Astrocyte of the spinal cord (primary cell): Measurements from ENCODE around the gene SS18L1.

Experiments
- DNase-seq: peaks from one replicate; pipeline ENCODE4 v3.0.0; 2011; ENCODE audit warnings: low read depth, low spot score
- H3K4me3 ChIP-seq: 2 replicates; pipeline ENCODE4 v1.5.1; 2011; ENCODE audit warnings: low read depth, mild to moderate bottlenecking, low read length, moderate library complexity
- CTCF ChIP-seq: IDR thresholded peaks from 2 replicates; pipeline ENCODE4 v1.5.1; 2012; ENCODE audit warnings: low read depth, mild to moderate bottlenecking, low read length, inconsistent platforms
- in situ Hi-C: cut with HindIII; loops from 2 replicates; pipeline ENCODE4 v1.10.0; 2017; ENCODE audit warnings: low sequenced_read_pairs

The SS18L1 gene

GRCh38 chr20:62133864-62134263 lies 9.7 kb upstream of the SS18L1 start:
- no peak for DNase-seq
- in situ Hi-C loops = no loop called here

GRCh38 chr20:62134735-62135231 lies 8.8 kb upstream of the SS18L1 start:
- DNase-seq = no peak
- no peak for TF ChIP-seq CTCF
- no peak overlapping the region for H3K4me3 ChIP-seq
- in situ Hi-C loops = no loop called here

More at GRCh38 chr20:62133864-62134263, 9.7 kb upstream of the SS18L1 start:
- no peak overlapping the region for H3K4me3 ChIP-seq
- no peak for TF ChIP-seq CTCF

- TF ChIP-seq CTCF = no peak
- DNase-seq = no peak
- in situ Hi-C loops = no loop called here
- no peak overlapping the region for H3K4me3 ChIP-seq
Measured at GRCh38 chr20:62135573-62136266, 7.8 kb upstream of the SS18L1 start.

GRCh38 chr20:62136283-62137091 lies 7.1 kb upstream of the SS18L1 start:
- TF ChIP-seq CTCF = peak; percentile 97
- peak; percentile 76 for DNase-seq
- H3K4me3 ChIP-seq = no peak overlapping the region
- in situ Hi-C loops = no loop called here

GRCh38 chr20:62137092-62137384 lies 6.5 kb upstream of the SS18L1 start:
- no peak overlapping the region for H3K4me3 ChIP-seq
- no peak for TF ChIP-seq CTCF
- in situ Hi-C loops = no loop called here
- DNase-seq = no peak

- in situ Hi-C loops = no loop called here
- TF ChIP-seq CTCF = no peak
- no peak for DNase-seq
- no peak overlapping the region for H3K4me3 ChIP-seq
Measured at GRCh38 chr20:62137478-62138203, 5.9 kb upstream of the SS18L1 start.
